Dedifferentiated amniotic fluid mesenchymal stem cell (primary cell): ENCODE measurements around the gene GSG1L.

Source experiments
- DNase-seq: peaks from one replicate; pipeline ENCODE4 v3.0.0-alpha.2; 2016; ENCODE audit errors: extremely low spot score

The GSG1L gene

DNA sequence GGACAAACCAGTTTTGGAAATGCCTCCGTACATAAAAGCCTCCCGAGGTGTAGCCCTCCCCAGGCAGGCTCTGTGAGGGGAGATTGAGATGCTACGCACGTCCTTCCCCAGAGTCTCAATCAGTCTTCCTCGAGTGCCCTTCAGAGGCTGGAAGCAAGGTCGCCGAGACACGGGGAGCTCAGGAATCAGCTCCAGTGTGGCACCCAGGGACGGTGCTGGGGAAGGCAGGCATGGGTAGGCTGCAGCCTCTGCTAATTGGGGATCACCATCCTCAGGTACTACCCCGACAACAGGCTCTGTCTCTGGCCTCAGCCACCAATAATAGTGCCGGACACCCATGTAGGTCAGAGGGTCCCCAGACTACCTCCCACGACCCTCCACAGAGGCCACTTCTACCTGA is 28.1 kb upstream of the GSG1L start:
- no peak for DNase-seq

DNA sequence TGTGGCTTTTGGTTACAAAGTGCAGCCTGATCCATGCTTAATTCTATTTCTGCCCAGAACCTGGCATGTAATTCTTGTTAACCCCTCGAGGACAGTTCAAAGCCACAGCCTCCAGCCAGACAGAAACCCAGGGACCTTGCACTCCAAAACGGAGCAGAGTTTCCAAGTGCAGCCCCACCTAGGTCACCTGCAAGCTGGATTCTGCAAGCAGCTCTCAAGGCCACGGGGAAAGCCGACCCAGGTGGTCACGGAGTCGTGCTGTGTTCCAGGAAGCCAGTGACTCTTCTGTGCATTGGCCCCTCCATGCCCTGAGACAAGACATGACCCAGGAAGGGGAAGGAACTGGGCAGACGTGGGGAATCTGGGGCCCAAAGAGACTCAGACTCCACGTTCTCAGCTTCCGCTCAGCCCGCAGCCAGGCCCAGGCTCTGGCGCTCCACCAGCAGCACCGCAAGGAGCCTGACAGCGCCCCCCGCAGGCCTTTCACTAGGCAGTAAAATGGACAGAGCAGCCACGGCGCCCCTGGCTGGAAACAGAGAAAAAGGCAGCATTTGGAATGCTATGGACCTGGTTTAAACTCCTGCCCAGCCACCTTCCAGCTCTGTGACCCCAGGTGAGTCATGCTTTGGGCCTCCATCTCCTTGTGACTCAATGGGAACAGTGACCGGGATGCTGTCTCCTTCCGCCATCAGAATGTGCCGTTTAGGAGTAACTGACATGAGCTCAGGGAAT is 27.3 kb upstream of the GSG1L start:
- no peak for DNase-seq

DNA sequence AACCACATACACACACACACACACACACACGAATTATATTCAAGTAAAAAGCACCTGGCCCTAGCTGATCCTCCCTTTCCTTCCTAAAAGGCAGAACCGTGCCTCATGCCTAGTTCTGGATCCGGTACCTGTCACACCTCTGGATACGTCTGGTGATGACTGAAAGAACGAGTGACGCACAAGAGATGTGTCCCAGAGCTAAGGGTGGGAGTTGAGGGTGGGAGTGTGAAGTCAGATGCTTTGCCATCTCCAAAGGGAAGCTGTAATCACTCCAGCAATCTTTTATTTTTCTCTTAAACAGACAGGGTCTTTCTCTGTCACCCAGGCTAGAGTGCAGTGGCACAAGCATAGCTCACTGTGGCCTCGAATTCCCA is 26.5 kb upstream of the GSG1L start:
- no peak for DNase-seq

DNA sequence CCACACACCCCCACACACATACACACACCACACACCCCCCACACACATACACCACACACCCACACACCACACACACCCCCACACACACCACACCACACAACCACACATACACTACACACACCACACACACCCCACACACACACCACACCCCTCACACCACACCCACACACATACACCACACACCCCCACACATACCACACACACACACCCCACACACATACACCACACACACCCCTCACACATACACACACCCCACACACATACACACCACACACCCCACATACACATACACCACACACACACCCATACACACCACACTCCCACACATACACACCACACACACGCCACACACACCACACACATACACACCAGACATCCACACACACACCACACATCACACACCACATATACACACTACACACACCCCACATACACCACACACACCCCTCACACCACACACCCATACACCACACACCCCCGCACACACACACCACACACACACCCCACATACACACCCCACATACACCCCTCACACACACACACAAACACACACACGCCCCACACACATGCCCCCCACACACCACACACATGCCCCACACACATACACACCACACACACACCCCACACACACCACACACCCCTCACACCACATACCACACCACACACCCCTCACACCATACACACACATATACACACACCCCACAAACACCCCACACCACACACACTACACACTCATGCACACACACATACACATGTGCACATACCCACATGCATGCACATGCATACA is 25.9 kb upstream of the GSG1L start:
- DNase-seq = no peak

DNA sequence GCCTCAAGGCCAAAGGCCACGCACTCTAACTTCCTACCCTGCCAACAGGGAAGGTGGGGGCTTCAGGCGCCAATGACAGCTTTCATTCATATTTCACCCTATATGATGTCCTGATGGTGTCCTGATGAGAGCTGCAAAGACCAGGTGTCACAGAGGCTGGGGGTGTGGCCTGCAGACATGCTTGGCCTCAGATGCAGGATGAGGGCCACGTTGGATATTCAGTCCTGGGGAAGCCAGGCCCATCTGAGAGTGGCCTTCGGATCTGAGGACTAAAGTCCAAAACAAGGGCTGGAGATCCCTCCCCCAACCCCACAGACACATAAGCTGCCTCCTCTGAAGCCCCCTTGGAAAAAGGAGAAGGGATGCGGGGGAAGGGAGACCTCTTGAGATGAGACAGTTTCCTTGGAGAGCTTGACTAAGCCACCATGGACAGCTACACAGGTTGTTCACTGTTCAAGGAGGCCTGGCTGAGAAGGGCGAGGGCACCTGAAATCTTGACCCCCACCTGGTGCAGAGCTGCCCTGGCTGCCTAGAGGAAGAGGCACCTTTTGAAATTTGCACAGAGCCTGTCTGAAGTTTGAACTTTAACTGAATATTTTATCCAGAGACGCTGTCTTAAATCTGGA is 24.3 kb upstream of the GSG1L start:
- DNase-seq = no peak

DNA sequence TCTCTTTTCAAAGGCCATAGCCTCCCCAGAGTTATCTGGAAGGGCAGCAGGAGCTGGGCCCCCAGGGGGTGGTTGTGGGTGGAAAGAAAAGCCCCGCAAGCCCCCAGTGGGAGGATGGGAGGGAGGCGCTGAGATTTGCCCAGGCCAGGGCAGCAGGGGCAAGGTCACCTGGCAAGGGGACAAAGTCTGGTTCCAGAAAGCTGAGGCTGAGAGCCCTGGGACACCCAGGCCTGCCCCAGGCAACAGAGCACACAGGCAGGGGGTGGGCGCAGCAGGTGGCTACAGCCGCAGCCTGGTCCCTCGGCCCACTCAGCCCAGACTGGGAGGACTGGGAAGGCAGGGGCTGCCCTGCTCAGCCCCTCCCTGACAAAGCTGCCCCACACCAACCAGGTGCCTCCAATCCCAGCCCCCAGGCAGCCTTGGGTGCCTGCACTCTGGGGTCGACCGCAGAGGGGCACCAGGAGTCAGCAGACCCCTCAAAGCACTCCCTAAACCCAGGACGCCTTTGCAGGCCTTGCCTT is 23.7 kb upstream of the GSG1L start:
- no peak for DNase-seq

DNA sequence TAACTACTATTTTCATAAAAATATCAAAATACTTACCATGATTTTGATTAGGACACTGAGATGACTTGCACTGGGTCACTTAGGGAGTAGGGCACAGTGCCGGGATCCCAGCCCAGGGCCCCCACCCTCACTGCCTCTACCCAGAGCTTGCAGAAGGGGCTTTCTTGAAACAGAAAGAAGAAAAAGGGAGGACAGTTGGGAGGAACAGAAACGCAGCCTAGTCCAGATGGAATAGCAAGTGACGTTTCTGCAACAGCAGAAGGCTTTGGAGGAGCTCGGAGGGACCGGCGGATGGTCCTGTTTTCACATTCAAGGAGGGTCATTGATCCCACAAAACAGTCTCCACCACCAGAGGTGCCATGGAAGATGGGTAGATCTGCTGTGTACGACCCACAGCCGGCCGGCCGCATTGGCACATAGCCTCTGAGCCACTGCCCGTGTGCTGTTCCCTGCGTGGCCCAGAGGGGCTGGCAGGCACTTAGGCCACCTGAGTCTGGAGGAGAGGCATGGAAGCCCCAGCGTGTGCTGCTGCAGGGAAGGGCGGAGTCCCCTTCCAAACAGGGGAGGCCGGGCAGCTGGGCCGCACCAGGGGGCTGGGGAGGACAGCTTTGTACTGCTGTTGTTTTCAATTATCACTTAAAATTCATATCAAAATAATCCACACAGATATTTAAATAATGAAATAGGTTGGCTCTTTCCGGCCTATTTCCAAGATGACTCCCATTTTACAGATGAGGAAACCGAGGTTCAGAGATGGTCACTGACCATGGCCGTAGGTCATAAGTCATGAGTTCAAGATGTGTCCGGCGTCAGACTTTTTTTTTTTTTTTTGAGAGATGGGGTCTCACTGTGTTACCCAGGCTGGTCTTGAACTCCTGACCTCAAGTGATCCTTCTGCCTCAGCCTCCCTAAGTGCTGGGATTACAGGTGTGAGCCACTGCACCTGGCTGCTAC is 22.9 kb upstream of the GSG1L start:
- DNase-seq = no peak

DNA sequence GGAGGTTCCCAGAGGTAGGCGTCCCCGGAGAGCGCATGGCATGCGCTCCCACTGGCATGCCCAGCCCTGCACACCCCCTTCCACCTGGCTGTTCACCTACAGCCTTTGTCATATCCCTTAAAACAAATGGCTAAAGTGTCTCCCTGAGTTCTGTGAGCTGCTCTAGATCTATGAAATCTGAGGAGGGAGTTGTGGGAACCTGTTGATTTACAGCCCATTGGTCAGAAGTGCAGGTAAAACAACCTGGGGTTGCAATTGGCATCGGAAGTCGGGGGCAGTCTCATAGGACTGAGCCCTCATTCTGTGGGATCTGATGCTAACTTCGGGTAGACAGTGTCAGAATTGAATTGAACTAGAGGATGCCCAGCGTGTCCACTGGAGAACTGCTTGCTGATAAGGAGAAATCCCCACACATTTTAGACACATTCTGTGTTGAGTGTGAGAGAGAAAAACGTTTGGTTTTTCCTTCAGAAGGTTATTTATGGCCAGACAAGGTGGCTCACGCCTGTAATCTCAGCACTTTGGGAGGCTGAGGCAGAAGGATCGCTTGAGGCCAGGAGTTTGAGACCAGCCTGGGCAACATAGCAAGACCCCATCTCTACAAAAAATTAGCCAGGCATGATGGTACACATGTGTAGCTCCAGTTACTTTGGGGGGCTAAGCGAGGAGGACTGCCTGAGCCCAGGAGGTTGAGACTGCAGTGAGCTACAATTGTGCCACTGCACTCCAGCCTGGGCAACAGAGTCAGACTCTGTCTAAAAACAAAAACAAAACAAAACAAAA is 22.1 kb upstream of the GSG1L start:
- DNase-seq = no peak

DNA sequence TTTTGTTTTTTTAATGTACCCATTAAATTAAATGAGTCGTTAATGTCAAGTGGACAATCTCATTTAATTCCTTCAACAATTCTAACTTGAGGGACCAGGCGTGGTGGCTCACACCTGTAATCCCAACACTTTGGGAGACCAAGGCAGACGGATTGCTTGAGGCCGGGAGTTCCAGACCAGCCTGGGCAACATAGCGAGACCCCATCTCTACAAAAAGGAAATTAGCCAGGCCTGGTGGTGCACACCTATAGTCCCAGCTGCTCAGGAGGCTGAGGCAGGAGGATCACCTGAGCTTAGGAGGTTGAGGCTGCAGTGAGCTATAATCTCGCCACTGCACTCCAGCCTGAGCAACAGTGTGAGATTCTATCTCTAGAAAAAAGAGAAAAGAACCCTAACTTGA is 20.7 kb upstream of the GSG1L start:
- DNase-seq = no peak

DNA sequence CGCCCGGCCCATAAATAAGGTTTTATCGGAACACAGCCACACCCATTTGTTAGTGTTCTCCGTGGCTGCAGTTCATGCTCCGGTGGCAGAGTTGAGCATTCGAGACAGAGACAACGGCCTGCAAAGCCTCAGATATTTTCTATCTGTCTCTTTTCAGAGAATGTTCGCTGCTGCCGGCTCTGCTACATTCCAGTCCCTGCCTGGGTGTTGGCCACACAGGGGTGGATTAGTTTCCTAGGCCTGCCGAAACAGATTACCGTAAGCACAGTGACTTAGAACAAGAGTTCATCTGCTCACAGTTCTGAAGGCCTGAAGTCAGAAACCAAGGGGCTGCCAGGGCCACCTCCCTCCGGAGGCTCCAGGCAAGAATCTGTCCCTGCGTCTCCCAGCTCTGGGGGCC is 19.1 kb upstream of the GSG1L start:
- no peak for DNase-seq

DNA sequence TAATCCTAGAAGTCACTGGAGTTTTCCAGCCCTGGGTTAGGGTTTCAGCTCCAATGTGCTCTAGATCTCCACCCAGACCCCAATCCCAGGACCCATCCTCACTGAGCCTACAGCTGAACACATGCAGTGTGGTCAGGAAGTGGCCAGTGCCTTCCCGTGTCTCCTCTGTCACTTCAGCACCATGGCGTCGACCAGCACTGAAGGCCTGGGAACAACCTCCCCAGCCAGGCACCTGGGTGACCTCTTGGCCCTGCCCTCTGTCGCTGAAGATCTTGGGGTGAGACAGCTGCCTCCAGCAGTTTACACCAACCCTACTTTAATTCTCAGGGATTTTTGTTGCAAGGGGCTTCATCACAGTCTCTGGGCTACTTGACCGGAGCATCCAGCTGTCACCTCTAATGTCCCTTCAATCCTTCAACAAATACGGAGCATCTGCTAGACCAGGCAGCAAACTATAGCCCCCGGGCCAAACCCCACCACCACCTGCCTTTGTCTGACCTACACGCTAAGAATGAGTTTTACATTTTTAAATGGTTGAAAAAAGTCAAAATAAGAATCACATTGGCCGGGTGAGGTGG is 18.0 kb upstream of the GSG1L start:
- no peak for DNase-seq

DNA sequence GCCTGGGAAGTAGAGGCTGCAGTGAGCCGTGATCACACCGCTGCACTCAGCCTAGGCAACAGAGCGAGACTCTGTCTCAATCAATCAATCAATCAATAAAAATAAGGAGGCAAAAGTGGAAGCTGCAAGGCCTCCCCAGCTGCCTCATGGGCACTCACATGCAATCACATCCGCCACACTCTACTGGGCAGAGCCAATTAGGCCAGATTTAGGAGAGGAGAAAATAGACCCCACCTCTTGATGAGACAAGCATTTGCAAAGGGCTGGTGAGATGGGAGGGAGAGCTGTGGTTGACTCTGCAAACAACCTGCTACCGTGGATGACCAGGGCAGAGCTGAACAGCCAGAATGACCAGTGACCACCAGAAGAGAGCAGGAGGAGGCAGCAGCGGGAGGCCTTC is 14.7 kb upstream of the GSG1L start:
- no peak for DNase-seq

DNA sequence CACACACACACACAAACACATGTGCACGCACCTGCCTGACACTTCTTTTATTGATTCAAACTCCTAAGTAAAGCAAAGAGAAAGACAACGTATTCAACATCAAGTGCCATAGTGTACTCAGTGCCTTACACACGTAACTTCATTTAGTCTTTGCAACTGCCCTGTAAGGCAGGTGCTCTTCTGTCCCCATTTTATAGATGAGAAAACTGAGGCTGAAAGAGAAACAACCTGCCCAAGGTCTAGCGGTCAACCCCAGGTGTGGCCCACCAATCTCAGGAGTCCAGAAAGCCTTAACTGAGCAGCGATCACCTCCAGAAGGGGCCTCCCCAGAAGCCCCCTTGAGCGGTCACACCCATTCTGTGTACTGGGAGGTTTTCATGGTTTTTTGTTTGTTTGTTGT is 10.3 kb upstream of the GSG1L start:
- DNase-seq = no peak

DNA sequence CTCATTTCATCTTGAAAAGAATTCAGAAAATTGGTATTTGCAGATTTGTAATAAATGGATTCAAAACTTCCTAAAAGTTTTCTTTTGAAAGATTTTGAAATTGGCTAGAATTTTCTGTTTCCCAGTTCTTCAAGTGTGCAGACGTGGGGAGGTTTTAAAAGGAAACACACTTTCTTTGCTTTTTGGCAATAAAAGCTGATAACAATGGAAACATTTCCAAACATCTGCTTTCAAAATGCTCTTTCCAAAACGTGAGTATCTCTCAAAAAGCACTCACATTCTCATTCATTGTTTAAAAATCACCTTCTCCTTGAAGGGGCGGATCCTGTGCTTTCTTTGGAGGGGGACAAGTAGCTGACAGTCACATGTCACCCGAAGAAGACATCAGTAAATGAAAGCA is 8.6 kb upstream of the GSG1L start:
- no peak for DNase-seq

DNA sequence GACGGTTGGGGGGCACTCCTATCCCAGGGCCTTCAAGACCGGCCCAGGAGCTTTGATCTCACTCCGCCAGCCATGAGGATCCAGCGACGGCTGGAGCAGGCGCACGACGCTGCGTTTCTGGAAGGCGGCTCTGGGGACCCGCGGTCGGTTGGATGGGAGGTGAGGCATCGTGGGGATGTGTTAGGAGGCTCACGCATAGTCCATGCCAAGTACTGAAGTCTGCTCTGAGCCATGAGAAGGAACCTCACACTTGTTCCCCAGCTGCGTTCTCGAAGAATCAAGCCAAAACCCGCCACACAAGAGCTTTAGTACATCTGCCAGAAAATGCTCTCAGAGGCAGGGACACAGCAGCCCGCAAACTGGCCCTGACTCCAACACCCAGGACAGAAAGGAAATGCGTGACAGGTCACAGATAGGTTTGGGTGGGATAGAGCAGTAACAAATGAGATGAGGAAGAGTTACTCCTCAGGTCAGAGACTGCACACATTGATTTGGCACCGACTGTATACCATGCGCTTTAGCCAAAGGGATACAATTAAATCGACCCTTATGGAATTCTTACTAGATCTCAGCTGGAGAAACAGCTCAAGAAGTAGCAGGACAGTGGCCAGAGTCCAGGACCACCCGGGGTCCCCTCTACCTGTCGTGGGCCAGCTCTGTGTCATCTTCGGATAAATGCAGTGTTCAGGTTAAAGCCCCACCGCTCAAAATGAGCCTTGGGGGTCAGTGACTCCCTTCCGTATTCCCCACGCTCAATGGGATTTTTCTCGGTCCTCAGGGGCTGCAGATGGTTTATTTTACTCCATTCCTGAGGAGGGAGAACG is 6.7 kb upstream of the GSG1L start:
- DNase-seq = no peak

DNA sequence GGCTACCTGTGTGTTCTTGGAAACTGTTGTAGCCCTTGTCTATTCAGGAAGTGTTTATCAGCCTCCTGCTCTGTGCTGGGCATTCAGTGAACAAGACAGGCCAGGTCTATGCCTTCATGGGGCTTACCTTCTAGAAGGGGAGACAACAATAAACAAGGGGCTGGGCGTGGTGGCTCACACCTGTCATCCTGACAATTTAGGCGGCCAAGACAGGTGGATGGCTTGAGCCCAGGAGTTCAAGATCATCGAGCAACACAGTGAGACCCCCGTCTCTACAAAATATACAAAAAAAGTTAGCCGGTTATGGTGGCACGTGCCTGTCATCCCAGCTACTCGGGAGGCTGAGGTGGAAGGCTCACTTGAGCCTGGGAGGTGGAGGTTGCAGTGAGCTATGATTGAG is 5.5 kb upstream of the GSG1L start:
- no peak for DNase-seq

DNA sequence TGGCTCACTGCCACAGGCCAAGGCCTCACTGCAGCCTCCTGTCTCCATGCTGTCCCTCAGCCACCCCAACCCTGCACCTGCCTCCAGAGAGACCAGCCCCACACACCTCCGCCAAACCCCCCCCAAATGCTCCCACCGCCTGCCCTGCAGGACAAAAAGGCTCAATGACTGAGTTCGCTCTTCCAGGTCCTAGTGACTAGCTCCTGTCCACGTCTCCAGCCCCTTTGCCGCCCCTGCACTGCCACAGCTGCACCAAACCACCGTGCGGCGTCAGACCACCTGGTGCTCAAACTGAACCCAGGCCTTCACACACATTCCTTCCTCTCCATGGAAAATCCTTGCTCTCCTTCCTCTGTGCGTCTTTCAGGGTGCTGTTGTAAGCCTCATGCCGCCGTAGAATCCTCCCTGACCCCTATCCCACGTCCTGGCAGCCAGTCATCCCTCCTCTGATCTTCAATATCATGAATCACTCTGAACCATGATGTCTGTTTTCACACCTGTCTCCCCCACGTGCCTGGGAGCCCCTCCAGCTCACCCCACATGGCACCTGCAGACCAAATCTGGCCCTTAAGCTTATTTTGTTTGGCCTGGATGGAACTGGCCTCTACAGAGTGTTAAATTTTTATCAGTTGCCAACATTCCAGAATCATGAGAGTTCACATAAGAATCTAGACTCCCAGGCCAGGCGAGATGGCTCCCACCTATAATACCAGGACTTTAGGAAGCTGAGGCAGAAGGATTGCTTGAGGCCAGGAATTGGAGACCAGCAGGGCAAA is 4.3 kb upstream of the GSG1L start:
- DNase-seq = peak; percentile 17

DNA sequence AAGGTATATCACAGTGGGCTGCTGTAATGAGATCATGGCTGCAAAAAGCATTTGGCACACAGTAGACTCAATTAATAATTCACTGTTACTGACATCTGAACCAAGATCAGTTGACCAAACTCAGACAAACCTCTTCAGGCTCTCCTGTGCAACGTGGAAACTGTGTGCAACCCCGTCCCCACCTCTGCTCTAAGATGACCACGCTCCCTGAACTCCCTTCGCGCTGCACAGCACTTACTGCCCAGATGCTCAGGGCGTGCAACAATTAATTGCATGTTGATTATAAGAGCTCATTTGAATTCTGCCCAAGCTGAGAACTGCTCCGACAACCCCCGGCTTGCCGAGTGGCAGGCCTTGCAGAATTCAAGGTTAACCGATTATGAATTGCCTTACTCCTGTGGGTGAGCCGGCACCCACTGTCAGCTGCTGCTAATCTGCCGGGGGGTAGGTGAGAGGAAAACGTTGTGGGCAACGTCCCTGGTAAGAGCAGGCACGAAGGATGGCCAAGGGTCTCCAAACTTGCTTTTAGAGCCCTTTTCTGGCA is 1.3 kb upstream of the GSG1L start:
- no peak for DNase-seq

DNA sequence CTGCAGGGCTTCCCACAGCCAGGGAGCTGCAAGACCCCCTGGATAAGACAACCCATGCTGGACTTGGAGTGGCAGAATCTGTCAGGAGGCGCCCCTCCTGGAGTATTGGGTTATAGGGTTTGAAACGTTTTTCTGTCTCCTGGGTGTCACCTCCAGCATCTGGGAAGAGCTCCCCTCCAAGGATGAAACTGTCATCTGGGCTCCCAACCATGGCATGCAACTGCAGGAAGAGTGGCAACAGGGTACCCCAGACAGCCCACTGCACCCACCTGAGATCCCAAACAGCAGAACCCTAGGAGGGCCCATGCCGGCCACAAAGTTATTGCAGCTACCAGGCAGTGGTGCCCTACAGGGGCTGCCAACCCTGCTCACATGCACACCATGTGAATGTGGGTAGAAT is 636 bp upstream of the GSG1L start:
- no peak for DNase-seq
